Measurements from ENCODE around the gene SAMD4A.

The SAMD4A gene

DNA sequence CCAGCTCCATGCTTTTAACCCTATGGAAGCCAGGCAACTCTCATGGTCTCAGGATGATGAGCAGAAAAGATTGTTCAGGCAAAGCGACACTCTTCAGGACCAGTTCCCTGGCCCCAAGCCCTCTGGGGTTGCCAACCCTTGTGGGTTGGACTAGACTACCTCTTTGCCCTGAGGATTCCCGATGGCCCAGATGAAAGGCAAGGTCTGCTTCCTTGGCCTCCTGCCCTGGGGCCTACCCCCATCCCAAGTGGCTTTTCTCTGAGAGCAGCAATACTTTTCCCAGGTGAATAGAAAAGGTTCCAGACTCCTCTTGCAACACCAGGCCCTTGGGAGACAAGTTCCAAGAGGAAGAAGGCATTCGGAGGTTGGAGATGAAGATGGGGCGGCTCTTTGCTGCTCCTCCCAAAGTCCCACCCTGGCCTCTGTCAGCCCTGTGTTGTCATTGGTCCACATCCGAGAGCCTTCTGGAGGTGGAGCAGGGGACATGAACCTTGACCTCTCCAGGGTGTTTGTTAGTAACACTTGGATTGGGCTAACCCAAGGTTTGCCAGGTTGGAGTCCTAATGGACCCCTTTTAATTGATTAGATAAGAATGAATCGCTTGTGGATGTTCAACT lies 204.6 kb downstream of the SAMD4A start:
- DNase-seq, result no peak

DNA sequence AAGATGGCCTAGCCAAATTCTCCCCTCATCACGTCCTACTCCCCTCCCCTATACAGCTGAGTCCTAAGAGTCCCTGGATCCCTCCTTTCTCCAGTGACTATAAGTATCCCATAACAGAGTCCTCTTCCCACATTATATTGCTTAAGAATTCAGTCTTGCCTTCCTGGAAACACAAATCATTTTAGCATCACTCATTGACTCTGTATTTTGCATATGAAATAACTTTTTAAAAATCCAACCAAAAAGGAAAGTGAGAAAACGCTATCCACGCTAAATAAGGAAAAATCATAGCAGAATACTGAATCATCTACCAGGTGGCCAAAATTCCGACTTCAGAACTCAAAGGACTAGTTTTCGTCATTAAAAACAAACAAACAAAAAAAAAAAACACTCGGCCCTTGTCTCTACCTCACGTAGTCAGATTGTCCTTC lies 205.5 kb downstream of the SAMD4A start:
- DNase-seq, result no peak

DNA sequence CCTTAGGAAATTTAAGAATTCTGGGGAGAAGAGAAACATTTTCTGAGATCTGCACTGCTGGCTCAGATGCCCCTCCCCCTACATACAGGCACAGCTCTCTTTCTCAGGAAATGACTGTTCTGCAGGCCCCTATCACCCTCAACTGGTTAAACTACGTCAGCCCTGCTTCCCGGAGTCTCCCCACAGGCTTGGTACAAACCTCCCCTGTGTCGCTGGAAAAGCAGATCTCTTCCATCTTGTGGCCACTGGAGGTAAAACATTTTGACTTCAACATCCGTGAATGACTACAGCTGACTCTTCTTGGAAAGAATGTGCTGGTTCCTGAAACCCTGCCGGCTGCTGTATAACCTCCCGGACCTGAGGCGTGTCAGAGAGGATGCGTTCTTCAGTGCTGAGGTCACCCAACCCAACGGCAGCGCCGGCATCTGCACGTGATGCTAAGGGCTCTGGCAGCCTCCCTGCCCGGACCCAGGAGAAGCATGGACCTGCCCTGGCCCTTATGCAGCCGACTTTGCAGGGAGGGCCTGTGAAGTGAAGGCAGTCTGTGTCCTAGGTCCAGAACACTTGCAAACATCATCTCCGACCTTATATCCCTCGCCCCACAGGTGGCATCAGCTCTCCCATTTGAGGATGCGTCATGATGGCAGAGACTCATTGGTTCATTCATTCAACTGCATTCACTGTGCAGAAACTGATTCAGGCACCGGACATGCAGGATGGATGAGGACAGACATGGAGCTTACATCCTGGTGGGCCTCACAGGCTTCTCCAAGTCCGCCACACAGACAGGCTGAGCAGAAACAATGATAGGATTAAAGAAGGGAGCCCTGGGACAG lies 206.5 kb downstream of the SAMD4A start:
- DNase-seq, result no peak

DNA sequence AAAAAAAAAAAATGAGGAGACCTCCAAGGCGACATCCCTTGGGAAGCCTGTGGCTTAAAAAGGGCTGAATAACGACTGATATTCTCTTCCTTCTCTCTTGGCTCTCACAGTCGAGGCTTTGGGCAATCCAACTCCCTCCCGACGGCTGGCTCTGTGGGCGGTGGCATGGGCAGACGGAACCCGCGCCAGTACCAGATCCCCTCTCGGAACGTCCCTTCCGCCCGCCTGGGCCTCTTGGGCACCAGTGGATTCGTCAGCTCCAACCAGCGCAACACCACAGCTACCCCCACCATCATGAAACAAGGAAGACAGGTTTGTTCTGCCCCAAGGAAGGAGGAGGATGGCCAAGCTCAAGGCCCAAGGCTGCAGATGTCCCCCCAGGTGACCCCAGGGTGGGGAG lies 207.9 kb downstream of the SAMD4A start:
- DNase-seq, result no peak

DNA sequence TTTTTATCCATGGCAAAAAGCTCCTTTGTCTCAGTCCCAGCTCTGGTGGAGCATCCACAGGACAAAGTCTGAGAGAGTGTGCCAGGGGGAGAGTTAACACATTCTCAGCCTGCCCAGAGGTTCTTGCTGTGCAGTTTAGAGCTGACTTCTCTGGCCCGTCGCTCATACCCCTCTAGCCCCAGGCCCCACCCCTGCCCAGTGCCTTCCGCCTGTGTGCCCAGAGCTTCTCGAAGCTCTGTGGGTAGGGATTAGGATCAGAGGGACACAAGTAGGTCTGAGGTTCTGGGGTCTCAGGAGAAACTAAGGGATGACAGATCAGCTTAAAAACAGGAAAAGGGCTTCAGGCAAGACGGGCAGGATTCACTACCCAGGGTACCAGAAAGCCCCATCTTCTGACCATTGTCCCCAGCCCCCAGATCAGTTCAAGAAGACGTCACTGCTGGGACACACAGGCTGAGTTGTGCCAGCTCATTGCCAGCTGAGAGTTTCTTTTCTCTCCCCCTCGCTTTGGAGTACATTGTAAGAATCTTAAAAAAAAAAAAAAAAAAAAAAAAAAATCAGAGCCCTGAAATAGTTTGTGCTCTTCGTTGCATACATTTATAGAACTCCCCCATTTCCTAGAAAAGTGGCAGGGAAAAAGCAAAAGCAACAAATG lies 208.7 kb downstream of the SAMD4A start:
- no peak for DNase-seq

DNA sequence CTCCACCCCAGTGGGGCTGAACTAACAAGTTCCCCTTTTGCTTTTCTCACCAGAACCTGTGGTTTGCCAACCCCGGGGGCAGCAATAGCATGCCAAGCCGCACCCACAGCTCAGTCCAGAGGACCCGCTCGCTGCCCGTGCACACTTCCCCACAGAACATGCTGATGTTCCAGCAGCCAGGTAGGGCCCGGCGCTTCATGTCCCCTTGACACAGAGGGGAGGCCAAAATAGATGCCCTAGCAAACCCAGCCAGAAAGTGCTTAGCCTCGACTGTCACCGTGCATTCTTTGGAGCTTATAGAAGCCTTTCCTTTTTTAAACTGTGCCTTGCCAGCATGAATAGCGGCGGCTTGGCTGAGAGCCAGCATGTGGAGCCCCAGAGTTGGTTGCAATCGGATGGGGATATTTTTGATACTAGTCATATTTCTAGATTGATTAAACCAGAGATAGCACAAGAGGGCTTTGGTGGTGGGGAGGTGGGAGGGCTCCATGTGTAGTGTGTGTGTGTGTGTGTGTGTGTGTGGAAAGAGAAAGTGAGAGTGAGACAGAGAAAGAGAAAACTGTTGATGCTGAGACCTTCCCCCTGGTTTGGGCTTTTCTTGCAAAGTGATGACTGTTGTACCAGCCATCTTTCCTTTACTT lies 209.6 kb downstream of the SAMD4A start:
- DNase-seq, result no peak

DNA sequence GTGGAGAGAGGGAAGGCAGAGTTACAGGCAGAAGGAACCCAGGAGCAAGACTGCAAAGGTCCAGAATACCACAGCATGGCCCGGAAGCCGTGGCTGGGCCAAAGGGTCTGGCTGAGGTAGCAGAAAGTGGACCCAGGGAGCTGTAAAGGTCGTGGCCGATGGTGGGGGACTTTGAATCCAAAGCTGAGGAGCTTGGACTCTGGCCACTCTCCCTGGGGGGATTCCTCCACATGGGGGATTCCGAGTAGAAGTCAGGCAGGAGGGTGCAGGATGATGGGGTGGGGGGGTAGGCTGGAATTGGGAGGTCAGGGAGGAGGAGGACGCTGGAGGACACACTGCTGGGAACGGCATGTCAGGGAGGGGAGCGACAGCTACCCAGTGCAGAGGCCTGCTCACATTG lies 210.5 kb downstream of the SAMD4A start:
- DNase-seq, result no peak

DNA sequence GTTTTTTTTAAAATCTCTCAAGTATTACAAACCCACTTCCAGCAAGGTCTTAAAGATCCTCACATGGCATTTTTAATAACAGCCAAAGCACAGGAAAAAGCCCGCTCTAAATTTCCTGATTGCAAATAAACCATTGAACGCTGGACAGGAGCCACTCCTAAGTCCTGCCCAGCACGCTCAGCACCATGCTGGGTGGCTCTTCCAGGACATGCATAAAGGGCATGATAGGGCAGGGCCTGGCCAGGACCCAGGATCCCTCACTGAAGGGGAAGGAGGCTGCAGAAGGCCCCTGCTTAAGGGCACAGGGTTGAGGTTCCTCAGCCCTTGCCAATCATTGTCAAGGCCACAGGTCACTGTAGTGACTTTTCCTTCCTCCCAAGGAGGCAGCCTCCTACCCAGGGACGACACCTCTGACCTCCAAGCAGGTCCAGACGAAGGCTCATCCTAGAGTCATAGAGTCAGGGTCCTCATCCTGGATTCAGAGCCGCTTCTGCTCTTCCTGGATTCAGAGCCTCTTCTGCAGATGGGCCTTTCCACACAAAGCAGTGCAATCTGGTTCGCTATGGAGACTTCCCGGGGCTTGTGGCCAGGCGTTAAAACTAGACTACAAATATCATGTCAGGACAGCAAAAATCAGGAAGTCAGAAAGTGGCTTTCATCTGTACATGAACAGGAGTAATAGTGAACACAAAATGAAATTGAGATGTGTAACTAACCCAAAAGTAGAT lies 211.9 kb downstream of the SAMD4A start:
- no peak for DNase-seq

DNA sequence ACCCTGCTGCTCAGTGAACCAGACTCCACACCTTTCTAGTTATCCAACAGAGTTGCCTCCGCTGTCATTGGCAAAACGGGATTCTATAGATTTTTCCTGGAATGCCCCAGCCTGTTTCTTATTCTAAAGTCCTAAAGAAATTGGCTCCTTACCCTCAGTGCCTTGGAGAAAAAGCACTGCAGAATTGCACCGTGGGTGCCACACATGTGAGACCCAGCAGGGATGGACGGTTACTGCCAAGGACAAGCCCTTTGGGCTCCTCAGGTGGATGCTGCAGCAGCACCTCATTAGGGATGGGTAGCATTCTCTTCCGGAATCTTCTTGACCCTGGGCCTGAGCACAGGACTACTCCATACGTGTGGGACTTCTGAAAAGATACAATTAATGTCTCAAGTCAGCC lies 214.2 kb downstream of the SAMD4A start:
- DNase-seq, result no peak

DNA sequence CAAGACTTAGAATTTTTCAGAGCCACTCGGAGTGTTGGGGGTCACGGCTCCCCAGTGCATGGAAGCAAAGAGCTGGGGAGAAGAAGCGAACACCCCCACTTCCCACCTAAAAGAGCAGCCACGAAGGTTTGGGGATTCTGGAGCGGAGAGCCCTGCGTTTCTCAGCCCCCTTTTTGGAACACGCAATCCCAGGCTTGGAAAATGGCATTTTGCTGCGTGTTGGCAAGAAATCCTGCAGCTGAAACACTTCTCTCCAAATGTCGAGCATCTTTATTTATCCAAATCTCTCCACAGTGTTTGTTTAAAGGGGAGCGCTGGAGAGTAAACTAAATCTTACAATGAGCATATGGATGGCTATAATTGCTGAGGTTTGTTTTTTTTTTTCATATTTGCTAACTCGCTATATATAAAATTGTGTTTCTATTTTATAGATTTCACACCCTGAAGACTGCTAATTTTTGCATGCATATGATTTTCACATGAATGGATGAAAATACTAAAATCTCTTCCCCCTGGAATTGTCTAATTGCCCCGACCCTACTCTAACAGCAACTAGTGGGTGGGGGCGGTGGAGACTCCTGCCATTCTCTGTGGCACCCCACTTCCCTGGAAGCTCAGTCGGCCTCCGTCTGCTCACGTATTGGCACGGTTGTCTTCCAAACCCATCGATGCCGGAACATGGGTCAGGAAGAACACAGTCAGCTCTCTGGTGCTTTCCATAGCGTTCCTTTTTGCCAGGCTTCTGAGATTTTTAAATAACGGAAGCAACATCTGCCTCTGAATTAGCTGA lies 215.2 kb downstream of the SAMD4A start:
- no peak for DNase-seq

DNA sequence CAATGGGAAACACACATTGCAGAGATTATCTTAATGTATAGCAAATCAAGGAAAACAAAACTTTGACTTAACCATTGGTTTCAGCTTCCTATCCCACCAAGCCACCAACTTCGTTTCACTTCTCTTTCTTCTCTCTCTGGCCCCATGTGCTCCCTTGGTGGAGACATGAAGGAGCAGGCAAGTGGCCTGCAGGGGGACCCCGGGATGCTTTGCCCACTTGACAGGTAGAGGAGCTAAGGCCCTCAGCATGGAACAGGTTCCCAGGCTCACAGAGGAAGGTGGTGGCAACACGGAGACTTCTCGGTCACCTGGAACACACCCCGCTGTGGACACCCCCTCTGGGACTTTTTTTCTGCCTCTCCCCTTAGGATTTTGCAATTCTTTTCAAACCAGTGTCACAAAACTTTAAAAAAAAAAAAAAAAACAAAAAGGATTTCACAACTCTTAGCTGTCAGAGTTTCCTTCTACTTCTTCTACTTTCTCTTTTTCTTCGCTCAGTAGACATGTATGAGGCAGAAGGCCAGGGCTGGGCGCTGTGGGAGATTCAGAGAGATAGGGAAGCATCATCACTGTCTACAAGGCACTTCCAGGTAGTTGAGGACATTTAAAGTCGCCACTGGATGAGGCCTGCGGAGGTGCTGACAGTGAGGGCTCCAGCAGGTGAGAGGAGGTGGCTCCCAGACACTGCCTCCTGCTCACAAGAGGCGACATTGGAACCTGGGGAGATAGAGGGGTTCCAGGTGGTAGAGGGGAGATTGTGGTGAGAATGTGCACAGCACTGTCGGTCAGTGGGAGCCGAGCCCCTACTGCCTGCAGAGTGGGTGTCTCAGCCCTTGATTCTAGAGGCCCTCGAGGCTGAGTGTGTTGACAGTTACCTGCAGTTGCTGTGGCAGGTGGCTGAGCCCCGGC lies 216.1 kb downstream of the SAMD4A start:
- no peak for DNase-seq

DNA sequence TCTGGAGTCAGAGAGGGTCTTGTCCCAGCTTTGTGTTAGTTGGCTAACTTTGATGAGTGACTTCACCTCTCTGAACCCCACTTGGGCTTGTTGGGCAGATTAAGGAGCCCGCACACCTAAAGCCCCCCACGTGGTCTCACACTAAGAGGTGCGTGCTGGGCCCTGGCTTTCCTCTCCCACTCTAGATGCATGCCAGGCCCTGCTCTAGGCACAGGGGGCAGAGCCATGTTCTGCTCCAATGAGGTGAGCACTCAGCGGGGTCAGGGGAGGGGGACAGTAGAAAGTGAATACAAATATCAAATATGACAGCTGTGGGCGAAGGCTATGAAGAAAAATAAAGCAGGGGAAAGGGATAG lies 216.7 kb downstream of the SAMD4A start:
- DNase-seq, result no peak

DNA sequence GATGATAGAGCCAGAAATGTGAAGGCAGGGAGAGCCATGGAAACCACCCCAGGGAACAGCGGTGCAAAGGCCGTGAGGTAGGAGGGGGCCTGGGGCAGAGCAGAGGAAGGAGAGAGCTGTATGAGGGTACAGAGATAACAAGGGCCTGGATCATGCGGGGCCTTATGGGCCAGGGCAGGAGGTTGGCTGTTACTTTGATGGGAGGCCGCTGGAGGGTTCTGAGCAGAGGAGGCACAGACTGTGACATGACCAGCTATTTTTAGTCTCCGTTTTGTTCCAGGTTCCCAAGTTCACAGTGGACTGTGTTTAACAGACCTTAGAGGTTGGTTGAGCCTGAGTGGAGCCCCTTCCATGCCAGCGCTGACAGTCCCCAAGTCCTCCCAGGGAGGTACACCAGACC lies 217.1 kb downstream of the SAMD4A start:
- no peak for DNase-seq

DNA sequence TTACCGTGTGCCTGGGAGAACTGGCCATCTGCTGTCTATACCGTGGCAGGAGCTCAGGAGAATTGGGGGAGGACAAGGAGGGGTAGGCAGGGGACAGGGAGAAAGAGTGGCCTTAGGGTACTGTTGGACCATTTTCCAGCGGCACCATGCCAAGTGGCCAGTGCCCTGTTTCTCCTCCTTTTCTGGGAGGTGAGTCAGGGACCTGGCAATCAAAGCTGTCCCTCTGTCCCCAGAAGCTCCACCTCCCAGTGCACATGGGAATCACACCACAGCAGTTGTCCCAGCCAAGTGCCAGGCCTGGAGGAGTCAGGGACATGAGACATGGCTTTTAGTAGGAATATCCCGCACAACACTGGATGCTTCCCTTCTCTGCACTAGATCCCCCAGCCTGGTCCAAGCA lies 217.7 kb downstream of the SAMD4A start:
- no peak for DNase-seq

DNA sequence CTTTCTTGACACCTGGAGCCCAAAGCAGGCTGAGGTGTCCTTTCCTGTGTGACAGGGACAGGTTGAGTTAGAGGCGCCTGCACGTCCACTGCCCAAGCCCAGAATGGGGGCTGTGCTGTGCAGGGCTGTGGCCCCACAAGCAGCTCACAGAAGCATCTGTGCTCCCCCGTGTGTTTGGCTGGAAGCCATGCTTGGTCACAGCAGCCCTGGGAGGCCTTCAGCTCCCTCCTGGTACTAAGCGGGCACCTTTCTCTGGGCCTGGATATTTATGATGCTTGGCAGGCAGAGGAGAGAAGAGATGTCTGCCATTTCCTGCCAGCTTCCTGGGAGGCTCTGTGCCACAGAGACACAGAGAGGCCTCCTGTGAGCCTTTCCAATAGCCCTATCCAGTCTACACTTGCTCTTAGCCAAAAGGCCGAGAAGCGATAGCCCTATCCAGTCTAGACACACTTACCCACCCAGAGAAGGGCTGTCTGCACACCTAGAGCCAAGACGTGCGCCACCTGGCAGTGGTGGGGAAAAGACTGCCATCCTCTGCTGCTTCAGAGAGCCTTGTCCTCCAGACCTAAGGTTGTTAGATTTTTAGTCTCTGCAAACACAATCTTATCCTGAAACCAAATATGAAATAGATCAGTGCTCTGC lies 218.3 kb downstream of the SAMD4A start:
- no peak for DNase-seq

DNA sequence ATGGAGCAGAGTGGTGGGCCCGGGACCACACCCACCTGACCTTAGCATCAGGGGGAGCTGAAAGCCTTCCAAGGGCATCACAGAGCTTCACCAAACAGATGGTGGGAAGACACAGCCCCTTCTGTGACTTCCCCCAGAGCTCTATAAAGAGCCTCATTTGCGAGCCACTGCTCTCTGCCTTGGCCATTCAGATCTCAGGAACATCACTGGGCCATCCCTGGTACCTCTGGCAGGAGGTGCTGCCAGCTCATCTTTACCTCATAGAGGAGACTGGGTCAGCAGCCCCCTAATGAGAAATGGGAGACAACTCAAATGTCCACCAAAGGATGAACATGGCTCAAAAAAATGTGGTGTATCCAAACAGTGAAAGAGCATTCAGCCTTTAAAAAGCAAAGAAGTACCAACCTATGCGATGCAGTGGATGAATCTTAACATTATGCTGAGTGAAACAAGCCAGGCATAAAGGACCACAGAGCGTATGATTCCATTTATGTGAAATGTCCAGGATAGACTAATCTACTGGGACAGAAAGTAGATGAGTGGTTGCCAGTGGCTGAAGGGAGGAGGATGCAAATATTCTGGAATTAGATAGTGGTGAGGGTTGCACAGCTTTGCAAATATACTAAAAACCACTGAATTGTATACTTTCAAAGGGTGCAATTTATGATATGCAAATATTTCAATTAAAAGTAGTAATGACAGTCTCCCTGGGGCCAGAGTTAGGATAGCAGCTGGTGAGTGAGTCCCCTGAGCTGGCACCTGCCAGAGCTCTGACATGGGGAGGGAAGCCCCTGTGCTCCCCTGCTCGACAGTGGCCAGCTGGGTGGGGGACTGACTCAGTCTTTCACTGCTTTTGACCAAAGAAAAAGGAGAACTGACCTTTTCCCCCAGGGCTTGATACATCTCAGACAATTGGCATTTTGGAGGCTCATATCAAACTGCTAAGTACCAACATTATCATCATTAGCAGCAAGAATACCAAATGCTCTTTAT lies 219.1 kb downstream of the SAMD4A start:
- no peak for DNase-seq

DNA sequence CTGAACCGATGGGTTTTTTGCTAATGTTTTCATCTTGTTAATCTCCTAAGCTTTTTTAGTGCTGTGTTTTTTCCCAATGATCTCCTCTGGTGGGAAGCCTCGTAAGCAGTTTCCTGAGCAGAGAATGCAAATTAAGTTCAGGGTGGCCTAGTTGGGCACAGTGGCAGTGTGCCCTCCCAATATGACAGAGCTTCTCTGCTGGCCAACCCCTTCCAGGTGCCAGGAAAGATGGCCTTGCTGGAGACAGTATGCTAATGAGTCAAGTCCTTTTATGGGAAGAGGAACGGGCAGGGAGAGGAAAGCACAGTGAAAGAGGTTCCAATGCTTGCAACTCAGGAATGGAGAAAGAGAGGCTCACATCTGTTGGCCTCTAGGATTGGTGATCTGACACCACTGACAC lies 219.9 kb downstream of the SAMD4A start:
- DNase-seq, result no peak

DNA sequence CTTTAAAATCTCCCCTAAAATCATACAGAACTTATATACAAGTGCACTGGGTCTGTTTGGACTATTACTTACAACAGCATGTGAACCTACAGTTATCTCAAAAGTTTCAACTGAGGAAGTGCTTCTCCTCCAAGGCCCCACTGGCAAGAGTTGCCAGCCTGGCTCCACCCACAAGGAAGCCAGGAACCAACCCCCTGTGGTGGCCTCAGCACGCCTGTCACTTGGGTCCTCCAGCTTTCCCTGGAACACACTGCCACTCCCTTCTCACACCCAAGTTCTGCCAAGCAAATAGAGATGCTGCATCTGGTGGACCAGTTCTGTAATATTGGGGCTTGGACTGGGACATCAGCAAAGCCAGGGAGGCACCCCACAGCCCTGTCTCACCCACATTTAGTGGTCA lies 220.3 kb downstream of the SAMD4A start:
- DNase-seq, result no peak

DNA sequence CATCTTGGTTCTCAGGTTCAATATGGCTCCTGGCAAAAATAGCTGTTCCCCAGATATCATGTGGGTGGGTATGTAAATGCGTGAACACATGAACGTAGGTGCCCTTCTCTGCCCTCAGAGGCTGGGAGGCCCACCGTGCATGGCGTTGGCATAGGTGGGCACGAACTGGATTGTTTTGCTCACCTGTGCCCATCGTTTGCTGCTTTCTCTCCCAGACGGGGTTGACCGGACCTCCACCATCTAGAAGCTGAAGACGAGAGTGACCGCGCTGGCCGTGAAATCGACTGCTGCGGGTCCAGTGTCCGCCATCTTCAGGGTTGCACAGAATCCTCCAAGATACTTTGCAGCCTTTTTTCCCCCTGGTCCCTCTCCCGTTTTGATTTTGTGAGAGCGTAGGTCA lies 221.8 kb downstream of the SAMD4A start:
- no peak for DNase-seq
